ENCODE data around the gene PPFIA3.
"Not testable (repeated sequence)": the region's sequence is repeated elsewhere in the genome, so short reads cannot be mapped to it uniquely, and the experiment has no call there.

Gene PPFIA3

GRCh38 chr19:49103331-49104085, 15.8 kb upstream of the PPFIA3 start:
- DNase-seq (ENCODE audit: low spot score): no peak

- DNase-seq (ENCODE audit: low spot score): peak; percentile 86
Observed at GRCh38 chr19:49104229-49104864, 15.0 kb upstream of the PPFIA3 start.

- DNase-seq (ENCODE audit: low spot score): peak; percentile 73
Observed at GRCh38 chr19:49106648-49107135, 12.7 kb upstream of the PPFIA3 start.

GRCh38 chr19:49107625-49108459, 11.5 kb upstream of the PPFIA3 start:
- DNase-seq (ENCODE audit: low spot score): no peak

- no peak for DNase-seq (ENCODE audit: low spot score)
Observed at GRCh38 chr19:49109051-49109450, 10.3 kb upstream of the PPFIA3 start.

- no peak for DNase-seq (ENCODE audit: low spot score)
Observed at GRCh38 chr19:49109569-49110233, 9.6 kb upstream of the PPFIA3 start.

GRCh38 chr19:49110567-49110966, 8.8 kb upstream of the PPFIA3 start:
- DNase-seq (ENCODE audit: low spot score): no peak

- DNase-seq (ENCODE audit: low spot score): no peak
Observed at GRCh38 chr19:49111218-49111998, 7.9 kb upstream of the PPFIA3 start.

- peak; percentile 97 for DNase-seq (ENCODE audit: low spot score)
Observed at GRCh38 chr19:49113762-49114629, 5.3 kb upstream of the PPFIA3 start, which contains the start of gene LIN7B. TSS of gene LIN7B (plus strand) at chr19:49114370. CDS start at chr19:49114405, 35 bp downstream.

GRCh38 chr19:49114630-49115363, 4.5 kb upstream of the PPFIA3 start:
- peak; percentile 79 for DNase-seq (ENCODE audit: low spot score)

GRCh38 chr19:49116544-49116943, 2.8 kb upstream of the PPFIA3 start:
- no peak for DNase-seq (ENCODE audit: low spot score)

- DNase-seq (ENCODE audit: low spot score): no peak
Observed at GRCh38 chr19:49117677-49118564, 1.4 kb upstream of the PPFIA3 start.

- peak; percentile 99 for DNase-seq (ENCODE audit: low spot score)
Observed at GRCh38 chr19:49118565-49119410, 556 bp upstream of the PPFIA3 start, which contains the start of gene C19orf73. TSS of gene C19orf73 (minus strand) at chr19:49119143. CDS start at chr19:49119022, 121 bp downstream.

- DNase-seq (ENCODE audit: low spot score): no peak
Observed at GRCh38 chr19:49120325-49120683, 960 bp downstream of the PPFIA3 start.

GRCh38 chr19:49120868-49121267, 1.5 kb downstream of the PPFIA3 start:
- DNase-seq (ENCODE audit: low spot score): no peak

- not testable (repeated sequence) for DNase-seq (ENCODE audit: low spot score)
Observed at GRCh38 chr19:49121841-49122240, 2.5 kb downstream of the PPFIA3 start.

GRCh38 chr19:49123285-49123684, 3.9 kb downstream of the PPFIA3 start:
- not testable (repeated sequence) for DNase-seq (ENCODE audit: low spot score)

Measured in D341Med (cell line).